Keratinocyte (primary cell): ENCODE results near the gene DCP2. TPM values are rescaled to one million over a fixed set of nuclear protein-coding genes. Genes with fewer than 3 reads are reported as not detected.
A peak's percentile ranks its signal among the peaks of the same experiment; 100 is the strongest.
"Not testable (repeated sequence)": the region's sequence is repeated elsewhere in the genome, so short reads cannot be mapped to it uniquely, and the experiment has no call there.

ENCODE experiments used
- DNase-seq: peaks from one replicate; pipeline ENCODE4 v3.0.0-alpha.2; 2011; ENCODE audit warnings: low read depth, missing footprints, low spot score
- FAIRE-seq: peaks from 2 replicates; lab custom pipeline; 2011; peaks lifted over from hg19 to GRCh38; lab: Jason Lieb, UNC
- H2AFZ ChIP-seq: 2 replicates; pipeline ENCODE4 v1.6.0; 2012; ENCODE audit warnings: low read length, control low read depth, inconsistent platforms; ENCODE audit not compliant: control insufficient read depth
- H3K27ac ChIP-seq: 2 replicates; pipeline ENCODE4 v1.5.1; 2011; ENCODE audit warnings: low read length; ENCODE audit not compliant: control insufficient read depth, insufficient read depth
- H3K27me3 ChIP-seq: 3 replicates; pipeline ENCODE4 v1.6.0; 2011; ENCODE audit warnings: low read length; ENCODE audit not compliant: control insufficient read depth, insufficient read depth; ENCODE audit errors: extremely low read depth
- H3K36me3 ChIP-seq, 2 experiments: 2 replicates in 1 of 2; 3 replicates in 1 of 2; pipeline ENCODE4 v1.5.1; 2011; ENCODE audit warnings: low read length in 2 of 2, mild to moderate bottlenecking in 1 of 2; ENCODE audit not compliant: control insufficient read depth in 2 of 2, insufficient read depth in 2 of 2; ENCODE audit errors: extremely low read depth in 1 of 2
- H3K4me1 ChIP-seq: 3 replicates; pipeline ENCODE4 v1.5.1; 2011; ENCODE audit warnings: low read length; ENCODE audit not compliant: control insufficient read depth, insufficient read depth; ENCODE audit errors: extremely low read depth
- H3K4me2 ChIP-seq: 3 replicates; pipeline ENCODE4 v1.6.0; 2011; ENCODE audit warnings: low read depth, low read length; ENCODE audit not compliant: control insufficient read depth, insufficient read depth; ENCODE audit errors: extremely low read depth
- H3K4me3 ChIP-seq, 3 experiments: fragments of 200-600 bp in 1 of 3; sonication (generic) in 1 of 3; 2 replicates in 2 of 3; 3 replicates in 1 of 3; pipeline ENCODE4 v1.5.1; 2011 to 2016; ENCODE audit warnings: low read length in 3 of 3, mild to moderate bottlenecking in 3 of 3, control low read depth in 2 of 3, inconsistent platforms in 1 of 3, low read depth in 1 of 3, mixed read lengths in 1 of 3, mixed run types in 1 of 3, moderate library complexity in 1 of 3; ENCODE audit not compliant: control insufficient read depth in 2 of 3, insufficient read depth in 2 of 3; ENCODE audit errors: extremely low read depth in 1 of 3
- H3K79me2 ChIP-seq: 2 replicates; pipeline ENCODE4 v1.6.0; 2012; ENCODE audit warnings: low read length; ENCODE audit not compliant: control insufficient read depth, insufficient read depth
- H3K9ac ChIP-seq: 3 replicates; pipeline ENCODE4 v1.6.0; 2011; ENCODE audit warnings: low read length; ENCODE audit not compliant: control insufficient read depth, insufficient read depth; ENCODE audit errors: extremely low read depth
- H3K9me1 ChIP-seq: 3 replicates; pipeline ENCODE4 v1.6.0; 2011; ENCODE audit warnings: low read length; ENCODE audit not compliant: control insufficient read depth, insufficient read depth; ENCODE audit errors: extremely low read depth
- H3K9me3 ChIP-seq: 2 replicates; pipeline ENCODE4 v1.5.1; 2012; ENCODE audit warnings: low read depth, low read length; ENCODE audit not compliant: control insufficient read depth
- H4K20me1 ChIP-seq: 3 replicates; pipeline ENCODE4 v1.6.0; 2011; ENCODE audit warnings: low read length; ENCODE audit not compliant: control insufficient read depth, insufficient read depth; ENCODE audit errors: extremely low read depth
- dilution Hi-C: fragments of 300-500 bp; cut with MboI; formaldehyde crosslinking; loops from one replicate; pipeline ENCODE4 v1.7.0; 2020; ENCODE audit warnings: low sequenced_read_pairs; ENCODE audit not compliant: extremely low pct_ligation_motif_present
- polyA plus RNA-seq, 5 experiments: library from polyadenylated mRNA; depleted of rRNA in 3 of 5; stranded (reverse) in 3 of 5; stranded (forward) in 1 of 5; unstranded in 1 of 5; fragments of >200 nt; gene quantifications; 1 replicate in 1 of 5; 2 replicates in 3 of 5; 3 replicates in 1 of 5; pipeline versions ENCODE4 v1.2.1 to v1.2.3, GENCODE V29; 2011 to 2012; ENCODE audit warnings: missing spikeins in 2 of 5, low read depth in 1 of 5, low replicate concordance in 1 of 5
- TF ChIP-seq, protein P1 (sequence below), 3 experiments: IDR thresholded peaks in 1 of 3; conservative IDR thresholded peaks in 1 of 3; optimal IDR thresholded peaks in 1 of 3; 2 replicates in 2 of 3; 3 replicates in 1 of 3; pipeline versions ENCODE3 to v1.5.1; 2011; ENCODE audit warnings: low read length in 3 of 3, mild to moderate bottlenecking in 3 of 3, moderate library complexity in 2 of 3, control low read depth in 1 of 3, inconsistent platforms in 1 of 3; ENCODE audit not compliant: insufficient read depth in 2 of 3; ENCODE audit errors: extremely low read depth in 1 of 3

Gene DCP2
- polyA plus RNA-seq, 1 donor (not counting 4 experiments of a cell fraction or from before 2014, with no cell fraction given) = 11.8 TPM

DNA sequence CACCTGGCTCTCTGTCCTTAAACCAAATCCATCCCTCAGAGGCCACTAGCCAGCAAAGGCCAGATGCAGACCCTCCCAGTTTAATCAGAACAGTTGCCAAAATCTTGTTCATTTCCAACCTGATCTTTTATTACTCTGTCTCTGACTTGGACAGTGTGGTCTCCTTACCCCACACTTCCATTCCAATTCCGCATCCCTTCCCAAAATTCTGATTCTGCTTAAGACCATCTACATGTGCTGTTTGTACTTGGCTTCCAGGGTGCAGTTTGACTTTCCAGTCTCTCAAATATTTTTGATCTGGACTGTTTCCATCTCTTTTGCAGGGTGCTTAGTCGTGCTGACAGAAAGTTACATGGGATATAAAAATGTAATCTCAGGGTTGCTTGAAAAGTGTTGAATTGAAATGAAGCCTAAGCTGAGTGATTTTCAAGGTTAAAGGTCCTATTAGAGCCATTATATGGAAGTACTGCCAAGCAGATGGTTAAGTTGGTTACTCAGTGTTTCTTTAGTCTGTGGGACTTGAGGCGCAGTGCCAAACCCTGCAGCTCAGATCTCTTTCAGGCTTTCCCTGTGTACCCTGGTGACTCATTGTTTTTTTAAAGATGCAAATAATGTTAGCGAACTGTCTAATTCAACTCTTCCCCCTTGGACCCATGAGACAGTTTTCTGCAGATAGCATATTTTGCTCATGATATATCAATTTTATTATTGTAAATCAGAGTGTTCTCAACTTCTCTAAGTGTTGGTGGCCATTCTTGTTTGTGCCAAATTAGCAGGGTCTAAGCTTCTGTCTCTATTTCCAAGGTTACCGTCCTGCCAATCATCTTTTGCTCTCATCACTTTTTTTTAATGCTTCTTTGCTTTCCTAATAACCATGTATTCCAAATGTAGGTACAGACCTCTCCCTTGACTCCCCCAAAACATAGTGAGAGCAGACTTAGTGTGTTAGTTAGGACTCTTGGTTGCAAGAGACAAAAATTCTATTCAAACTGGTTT lies 18.2 kb upstream of the DCP2 start:
- no peak for DNase-seq
- peak overlapping the region in 1 of 3 experiments; percentile 19 for H3K4me3 ChIP-seq
- dilution Hi-C loops = no loop called here
- peak overlapping the region; percentile 25 for H3K4me2 ChIP-seq
- H3K27me3 ChIP-seq = no peaks in the 10 kb centered on the region
- peak; percentile 90 for FAIRE-seq
- H3K36me3 ChIP-seq = no peaks in the 10 kb centered on the region
- no peak overlapping the region for H3K27ac ChIP-seq
- H3K79me2 ChIP-seq = no peaks in the 10 kb centered on the region
- H3K9me3 ChIP-seq = no peaks in the 10 kb centered on the region
- no peak overlapping the region for H3K9ac ChIP-seq
- H3K9me1 ChIP-seq = no peaks in the 10 kb centered on the region
- peaks cover 6% of the 10 kb centered on the region for H3K4me1 ChIP-seq
- no peak overlapping the region for H2AFZ ChIP-seq
- TF ChIP-seq, protein P1, sequence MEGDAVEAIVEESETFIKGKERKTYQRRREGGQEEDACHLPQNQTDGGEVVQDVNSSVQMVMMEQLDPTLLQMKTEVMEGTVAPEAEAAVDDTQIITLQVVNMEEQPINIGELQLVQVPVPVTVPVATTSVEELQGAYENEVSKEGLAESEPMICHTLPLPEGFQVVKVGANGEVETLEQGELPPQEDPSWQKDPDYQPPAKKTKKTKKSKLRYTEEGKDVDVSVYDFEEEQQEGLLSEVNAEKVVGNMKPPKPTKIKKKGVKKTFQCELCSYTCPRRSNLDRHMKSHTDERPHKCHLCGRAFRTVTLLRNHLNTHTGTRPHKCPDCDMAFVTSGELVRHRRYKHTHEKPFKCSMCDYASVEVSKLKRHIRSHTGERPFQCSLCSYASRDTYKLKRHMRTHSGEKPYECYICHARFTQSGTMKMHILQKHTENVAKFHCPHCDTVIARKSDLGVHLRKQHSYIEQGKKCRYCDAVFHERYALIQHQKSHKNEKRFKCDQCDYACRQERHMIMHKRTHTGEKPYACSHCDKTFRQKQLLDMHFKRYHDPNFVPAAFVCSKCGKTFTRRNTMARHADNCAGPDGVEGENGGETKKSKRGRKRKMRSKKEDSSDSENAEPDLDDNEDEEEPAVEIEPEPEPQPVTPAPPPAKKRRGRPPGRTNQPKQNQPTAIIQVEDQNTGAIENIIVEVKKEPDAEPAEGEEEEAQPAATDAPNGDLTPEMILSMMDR (optimal IDR thresholded peaks at IDR 0.05 in 1 of 3, IDR thresholded peaks at IDR 0.05 in 1 of 3, conservative IDR thresholded peaks at IDR 0.05 in 1 of 3; ENCODE audit: extremely low read depth in 1 of 3, insufficient read depth in 2 of 3, low read length in 3 of 3) = no peak
- no peaks in the 10 kb centered on the region for H4K20me1 ChIP-seq

DNA sequence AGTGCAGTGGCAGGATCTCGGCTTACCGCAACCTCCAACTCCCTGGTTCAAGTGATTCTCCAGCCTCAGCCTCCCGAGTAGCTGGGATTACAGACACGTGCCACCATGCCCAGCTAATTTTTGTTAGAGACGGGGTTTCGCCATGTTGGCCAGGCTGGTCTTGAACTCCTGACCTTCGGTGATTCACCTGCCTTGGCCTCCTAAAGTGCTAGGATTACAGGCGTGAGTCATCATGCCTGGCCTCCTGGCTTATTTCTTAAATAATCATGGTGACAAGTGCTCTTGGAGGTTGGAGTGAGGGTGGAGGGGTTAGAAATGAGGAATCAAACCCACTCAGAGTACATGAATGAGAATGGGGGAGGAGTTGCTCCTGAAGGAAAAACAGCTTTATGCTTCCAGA lies 16.7 kb upstream of the DCP2 start:
- H2AFZ ChIP-seq, H3K27ac ChIP-seq, H3K9me3 ChIP-seq, H3K9me1 ChIP-seq, DNase-seq, H3K79me2 ChIP-seq, H3K9ac ChIP-seq, H4K20me1 ChIP-seq, H3K27me3 ChIP-seq, H3K4me3 ChIP-seq, dilution Hi-C loops, H3K4me2 ChIP-seq, H3K36me3 ChIP-seq, FAIRE-seq: not testable (repeated sequence)
- peaks cover 11% of the 10 kb centered on the region for H3K4me1 ChIP-seq
